CD4-positive, alpha-beta T cell treated with Interleukin-15 for 1 hour (primary cell): ENCODE data around the gene TMEM201.
A peak's percentile ranks its signal among the peaks of the same experiment; 100 is the strongest.

Source experiments
- DNase-seq: peaks from one replicate; pipeline ENCODE4 v3.0.0-alpha.2; 2020

Gene TMEM201

GRCh38 chr1:9626201-9626608 lies 37.5 kb downstream of the TMEM201 start:
- peak; percentile 55 for DNase-seq

DNA sequence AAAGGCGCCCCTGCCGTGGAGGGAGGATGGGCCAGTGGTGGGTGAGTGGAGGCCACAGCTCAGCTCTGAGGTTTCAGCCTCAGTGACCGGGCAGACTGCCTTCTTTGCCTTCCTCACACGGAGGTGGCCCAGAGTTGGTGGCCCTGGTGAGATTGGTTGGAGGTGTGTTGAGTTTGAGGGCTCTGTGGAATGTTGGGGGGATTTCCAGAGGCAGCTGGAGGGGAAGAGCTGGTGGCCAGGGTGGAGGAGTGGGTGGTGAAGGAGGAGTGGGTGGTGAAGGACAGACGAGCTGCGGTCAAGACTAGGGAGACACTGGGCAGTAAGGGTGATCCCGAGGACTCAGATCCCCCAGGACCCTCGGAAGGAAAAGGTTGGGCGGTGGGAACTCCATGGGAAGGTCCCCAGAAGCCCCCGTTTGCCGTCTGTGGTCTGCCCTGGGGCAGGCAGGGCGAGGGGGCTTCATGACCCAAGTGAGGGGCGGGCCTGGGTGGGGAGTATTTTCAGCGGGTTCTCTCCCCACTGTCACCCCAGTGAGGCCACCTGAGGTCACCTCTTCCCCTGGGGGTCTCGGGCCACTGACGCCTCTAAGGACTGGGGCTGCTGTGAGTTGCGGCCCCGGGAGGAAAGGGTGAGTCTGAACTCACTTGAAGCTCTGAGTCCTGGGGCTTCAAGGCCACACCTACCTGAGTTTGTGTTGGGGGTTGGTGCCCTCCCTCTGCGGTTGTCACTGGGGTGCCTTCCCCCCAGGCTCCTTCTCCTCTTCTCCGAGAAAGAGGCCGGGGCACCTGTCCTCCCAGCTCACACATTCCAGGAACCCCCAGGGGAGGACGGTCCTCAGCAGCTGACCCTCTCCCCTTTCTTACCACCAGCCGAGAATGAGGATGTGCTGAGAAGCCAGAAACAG lies 40.1 kb downstream of the TMEM201 start:
- DNase-seq, result peak; percentile 75

- DNase-seq, result peak; percentile 82
These were observed 40.9 kb downstream of the TMEM201 start for GRCh38 chr1:9629445-9630201.

DNA sequence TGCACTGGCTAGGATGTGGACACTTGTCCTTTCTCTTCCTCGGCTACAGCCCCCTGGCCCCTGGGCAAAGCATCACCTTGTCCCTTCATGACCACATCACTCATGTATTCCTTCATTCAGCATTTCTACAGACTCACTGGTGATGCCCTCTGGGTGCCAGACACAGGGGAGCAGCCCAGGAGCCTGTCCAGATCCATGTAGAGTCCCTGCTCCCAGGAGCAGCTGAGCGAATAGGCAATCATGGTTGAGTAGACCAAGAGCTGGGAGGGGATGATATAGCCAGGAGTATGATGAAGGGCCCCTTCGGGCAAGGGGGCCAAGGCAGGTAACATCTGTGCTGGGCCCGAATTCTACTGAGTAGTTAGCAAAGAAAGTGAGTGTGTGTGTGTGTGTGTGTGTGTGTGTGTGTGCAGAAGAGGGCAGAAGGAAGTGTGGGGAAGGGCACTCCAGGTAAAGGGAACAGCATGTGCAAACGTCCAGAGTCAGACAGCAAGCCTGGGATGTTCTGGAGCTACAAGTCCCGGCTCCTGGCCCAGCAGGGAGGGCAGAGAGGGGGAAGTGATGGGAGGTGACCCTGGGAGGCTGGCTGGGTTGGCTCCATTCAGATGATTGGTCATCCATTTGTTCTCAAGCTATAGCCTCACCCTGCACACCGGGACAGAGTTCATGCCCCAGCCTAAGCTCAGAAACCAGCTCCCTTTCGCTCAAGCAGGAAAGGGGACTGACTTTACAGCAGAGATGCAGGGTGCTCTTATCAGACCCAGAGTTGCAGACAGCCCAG lies 41.8 kb downstream of the TMEM201 start:
- DNase-seq, result no peak

GRCh38 chr1:9631613-9632012 lies 42.9 kb downstream of the TMEM201 start:
- DNase-seq, result no peak

- no peak for DNase-seq
These were observed 44.8 kb downstream of the TMEM201 start for GRCh38 chr1:9633493-9633892.

DNA sequence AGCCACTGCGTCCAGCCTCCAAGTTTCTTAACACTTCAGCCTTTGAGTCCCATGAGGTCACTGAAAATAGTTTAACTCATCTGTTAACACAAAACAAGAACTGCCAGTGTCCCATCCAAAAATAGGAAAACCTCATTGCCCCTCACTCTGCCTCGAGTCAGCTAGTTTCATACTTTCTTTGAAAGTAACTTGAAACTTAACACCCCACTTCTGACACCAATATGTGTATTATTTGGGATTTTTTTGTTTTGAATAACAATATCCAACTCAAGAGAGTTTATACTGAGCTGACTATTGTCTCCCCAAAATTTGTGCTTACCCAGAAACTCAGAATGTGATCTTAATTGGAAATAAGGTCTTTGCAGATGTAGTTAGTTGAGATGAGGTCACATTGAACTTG lies 45.9 kb downstream of the TMEM201 start:
- no peak for DNase-seq

DNA sequence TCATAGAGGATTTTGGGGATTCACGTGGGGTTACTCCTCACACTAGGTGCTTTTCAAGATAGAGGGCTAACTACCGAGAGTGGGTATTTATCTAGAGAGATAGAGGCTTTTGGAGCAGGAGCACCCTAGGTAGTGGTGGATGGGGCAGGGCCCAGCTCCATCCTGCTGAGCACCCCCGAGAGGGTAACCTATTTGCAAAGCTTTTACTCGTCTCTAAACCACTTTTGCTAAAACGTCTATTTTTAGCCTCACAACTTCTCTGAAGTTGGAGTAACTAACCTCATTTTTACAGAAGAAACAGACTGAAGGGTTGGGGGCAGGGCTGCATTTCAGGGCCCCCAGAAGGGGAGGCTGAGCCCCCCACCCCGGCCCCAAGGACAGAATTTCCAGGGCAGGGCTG lies 50.5 kb downstream of the TMEM201 start:
- no peak for DNase-seq

- no peak for DNase-seq
These were observed 54.9 kb downstream of the TMEM201 start for GRCh38 chr1:9643351-9644256.

- no peak for DNase-seq
These were observed 57.3 kb downstream of the TMEM201 start for GRCh38 chr1:9646037-9646436.

DNA sequence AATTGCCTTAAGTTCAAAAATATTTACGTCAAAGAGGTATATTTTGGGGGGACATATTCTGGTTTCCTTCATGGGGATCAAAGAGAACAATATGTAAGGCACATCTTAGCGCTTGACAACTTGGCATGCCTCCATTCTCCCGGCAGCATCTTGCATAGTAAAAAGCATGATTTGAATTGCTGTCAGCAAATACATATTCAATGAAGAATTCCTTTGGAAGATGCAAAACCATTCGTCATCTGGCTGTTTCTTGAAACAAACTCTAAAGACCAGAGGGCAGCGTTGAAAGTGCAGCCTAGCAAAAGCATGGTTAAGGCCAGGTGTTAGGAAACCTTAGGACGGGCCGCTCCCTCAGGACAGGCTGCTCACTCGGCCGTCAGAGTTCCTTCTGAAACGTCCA lies 59.5 kb downstream of the TMEM201 start:
- DNase-seq, result no peak

GRCh38 chr1:9649769-9650168 lies 61.1 kb downstream of the TMEM201 start:
- no peak for DNase-seq

DNA sequence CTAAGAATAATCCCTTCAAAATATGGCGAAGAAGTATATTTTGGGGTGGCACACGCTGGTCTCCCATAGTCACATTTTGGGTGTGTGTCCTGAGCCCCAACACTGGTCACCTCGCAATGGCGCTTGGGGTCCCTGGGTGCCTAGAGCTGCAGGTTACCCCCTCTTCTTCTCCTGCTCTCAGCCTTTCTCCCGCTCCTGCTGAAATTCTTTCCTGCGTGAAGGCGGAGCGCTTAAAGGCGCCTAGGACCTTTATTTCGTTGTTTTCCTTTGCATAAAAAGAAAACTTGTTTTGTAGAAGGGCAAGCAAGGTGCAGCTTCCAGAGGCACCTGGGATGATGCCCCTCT lies 62.5 kb downstream of the TMEM201 start:
- no peak for DNase-seq

DNA sequence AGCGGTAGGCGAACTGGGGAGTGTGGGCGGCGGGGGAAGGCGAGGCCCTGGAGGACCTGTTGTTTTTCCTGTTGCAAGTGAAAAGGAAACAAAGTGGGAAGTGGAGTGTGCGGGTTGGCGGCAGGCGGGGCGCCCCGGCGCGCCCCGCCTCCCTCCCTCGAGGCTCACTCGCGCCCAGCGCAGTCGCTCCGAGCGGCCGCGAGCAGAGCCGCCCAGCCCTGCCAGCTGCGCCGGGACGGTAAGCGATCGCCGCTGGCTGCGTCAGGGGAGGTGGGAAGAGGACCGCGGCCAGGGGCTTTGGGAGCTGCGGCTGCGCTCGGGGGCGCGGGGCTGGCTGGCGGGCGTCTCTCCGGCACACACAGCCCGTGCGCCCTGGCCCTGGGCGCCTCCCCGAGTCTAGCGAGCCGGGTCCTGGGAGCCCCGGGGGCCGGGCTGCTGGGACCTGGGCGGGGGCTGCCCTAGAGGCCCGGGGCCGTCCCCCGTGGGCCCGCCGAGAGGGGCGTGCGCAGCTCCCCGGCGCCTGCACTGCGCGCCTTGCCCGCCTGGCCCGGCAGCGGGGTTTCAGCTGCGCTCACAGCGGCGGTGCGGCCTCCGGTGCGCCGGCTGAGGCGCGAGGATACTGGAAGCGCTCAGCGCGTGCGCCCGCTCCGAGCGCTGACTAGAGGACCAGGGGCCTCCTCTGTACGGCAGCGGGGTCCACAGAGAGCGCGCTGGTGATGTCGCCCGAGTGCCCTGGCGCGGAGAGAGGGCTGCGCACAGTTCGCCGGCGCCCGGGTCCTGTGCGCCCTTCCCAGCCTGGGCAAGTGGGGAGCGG lies 63.1 kb downstream of the TMEM201 start, which contains the start of gene PIK3CD:
Gene PIK3CD (plus strand): TSS at position 167 of the 814 bp plus-strand sequence. CDS start 58,725 bp downstream, outside the sequence.
- peak; percentile 21 for DNase-seq

DNA sequence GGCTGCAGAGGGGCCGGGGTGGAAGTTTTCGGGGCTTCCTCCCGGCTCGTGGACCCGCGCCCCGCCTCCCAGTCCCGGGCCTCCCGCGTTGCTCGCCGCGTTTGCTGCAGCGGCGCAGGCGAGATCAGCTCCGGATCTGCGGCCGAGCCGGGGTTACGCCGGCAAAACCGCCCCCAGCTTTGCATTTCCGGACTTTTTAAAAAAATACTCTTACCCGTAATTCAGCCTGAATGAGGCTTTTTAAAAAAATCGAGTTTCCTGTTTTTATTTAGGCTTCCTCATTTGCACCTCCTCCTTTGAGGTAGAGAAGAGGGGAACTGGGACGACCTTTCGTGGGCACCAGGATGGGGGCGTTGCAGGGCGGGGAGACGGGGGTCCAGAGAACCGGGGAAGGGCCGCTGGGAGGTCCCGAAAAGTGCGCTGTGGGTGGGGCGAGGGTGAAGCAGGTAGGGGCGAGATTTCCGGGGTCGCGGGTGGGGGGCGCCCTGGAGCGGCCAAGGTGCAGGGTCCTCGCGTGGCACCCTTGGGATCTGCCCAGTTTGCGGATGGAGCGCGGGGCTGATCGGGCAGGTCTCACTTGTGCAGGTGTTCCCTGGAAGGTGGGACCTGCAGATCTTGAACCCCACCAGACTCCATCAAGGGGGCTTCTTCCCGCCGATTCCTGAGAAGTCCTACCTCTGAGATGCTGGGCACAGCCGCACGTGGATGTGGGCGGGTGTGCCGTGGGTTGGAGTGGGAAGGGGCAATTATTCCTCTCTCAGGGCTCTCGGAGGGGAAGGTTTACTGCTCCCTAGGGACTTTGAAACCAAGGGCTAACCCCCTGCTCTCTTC lies 63.9 kb downstream of the TMEM201 start:
- DNase-seq, result peak; percentile 70

- no peak for DNase-seq
These were observed 64.4 kb downstream of the TMEM201 start for GRCh38 chr1:9653210-9653490.

- DNase-seq, result peak; percentile 25
These were observed 64.9 kb downstream of the TMEM201 start for GRCh38 chr1:9653491-9654050.

GRCh38 chr1:9654051-9654833 lies 65.5 kb downstream of the TMEM201 start:
- DNase-seq, result peak; percentile 23
